ENCODE results near the gene TBX5. TPM values are rescaled to one million over a fixed set of nuclear protein-coding genes. Genes with fewer than 3 reads are reported as not detected.

The TBX5 gene
- total and polyA plus RNA-seq, 12 donors: 0.07 to 0.27 (median 0.14) TPM; not detected in 8

DNA sequence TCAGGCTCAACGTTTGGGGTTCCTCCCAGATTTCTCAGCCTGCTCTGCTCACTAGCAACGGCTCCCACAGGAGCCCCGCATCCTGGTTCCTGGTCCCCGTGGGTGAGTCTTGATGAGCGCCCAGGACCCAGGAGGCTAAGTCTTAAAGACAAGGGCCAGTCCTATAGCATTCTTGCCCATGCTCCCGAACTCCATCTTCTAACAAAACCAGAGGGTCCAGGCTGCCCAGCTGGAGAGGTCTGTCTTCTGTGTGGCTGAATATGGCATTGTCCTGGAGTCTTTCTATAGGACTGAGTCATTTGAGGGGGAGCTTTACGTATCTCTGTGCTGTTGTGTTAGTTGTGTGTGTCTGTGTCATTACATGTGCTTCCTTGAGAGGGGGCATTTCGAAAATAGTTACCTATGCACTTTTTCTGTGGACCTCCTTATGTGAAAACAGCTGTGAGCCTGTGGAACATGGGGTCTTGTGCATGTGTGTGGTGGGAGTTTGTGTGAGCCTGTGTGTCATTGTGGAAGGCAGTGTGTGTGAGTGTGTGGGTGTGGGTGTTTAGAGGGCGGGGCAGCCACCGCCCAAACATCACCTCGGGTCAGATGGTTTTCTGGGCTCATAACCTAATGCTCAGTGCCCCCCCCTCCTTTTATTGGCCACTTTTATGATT is 9.1 kb upstream of the TBX5 start:
- TF ChIP-seq CTCF (IDR thresholded peaks at IDR 0.05) (no peak), POLR2A (IDR thresholded peaks at IDR 0.05) (no peak)
- H3K36me3 ChIP-seq (replicated peaks in 1 of 2): no peaks in the 10 kb centered on the region
- H3K4me1 ChIP-seq (replicated peaks in 1 of 2): no peaks in the 10 kb centered on the region
- peaks cover 61% of the 10 kb centered on the region for H3K27me3 ChIP-seq
- intact Hi-C loops (cut with DNase I): no loop called here
- WGBS, 4 donors: 33 to 42% (median 36%) methylated on average over 7 to 11 of the region's 11 CpGs
- H3K4me3 ChIP-seq: no peak overlapping the region
- no peak for DNase-seq
- no peak overlapping the region for H3K27ac ChIP-seq
- no peaks in the 10 kb centered on the region for H3K9me3 ChIP-seq (replicated peaks in 1 of 3)

- intact Hi-C loops (cut with DNase I): no loop called here
- TF ChIP-seq CTCF (IDR thresholded peaks at IDR 0.05) (no peak), POLR2A (IDR thresholded peaks at IDR 0.05) (no peak)
- peaks cover 67% of the 10 kb centered on the region for H3K27me3 ChIP-seq
- WGBS, 4 donors: 2 to 9% (median 3%) methylated on average over 22 to 48 of the region's 48 CpGs
- no peaks in the 10 kb centered on the region for H3K4me1 ChIP-seq (replicated peaks in 1 of 2)
- H3K27ac ChIP-seq: no peak overlapping the region
- H3K4me3 ChIP-seq: no peak overlapping the region
- DNase-seq: no peak
- H3K9me3 ChIP-seq (replicated peaks in 1 of 3): no peaks in the 10 kb centered on the region
- no peaks in the 10 kb centered on the region for H3K36me3 ChIP-seq (replicated peaks in 1 of 2)
These were observed 8.3 kb upstream of the TBX5 start for GRCh38 chr12:114414031-114414865.

DNA sequence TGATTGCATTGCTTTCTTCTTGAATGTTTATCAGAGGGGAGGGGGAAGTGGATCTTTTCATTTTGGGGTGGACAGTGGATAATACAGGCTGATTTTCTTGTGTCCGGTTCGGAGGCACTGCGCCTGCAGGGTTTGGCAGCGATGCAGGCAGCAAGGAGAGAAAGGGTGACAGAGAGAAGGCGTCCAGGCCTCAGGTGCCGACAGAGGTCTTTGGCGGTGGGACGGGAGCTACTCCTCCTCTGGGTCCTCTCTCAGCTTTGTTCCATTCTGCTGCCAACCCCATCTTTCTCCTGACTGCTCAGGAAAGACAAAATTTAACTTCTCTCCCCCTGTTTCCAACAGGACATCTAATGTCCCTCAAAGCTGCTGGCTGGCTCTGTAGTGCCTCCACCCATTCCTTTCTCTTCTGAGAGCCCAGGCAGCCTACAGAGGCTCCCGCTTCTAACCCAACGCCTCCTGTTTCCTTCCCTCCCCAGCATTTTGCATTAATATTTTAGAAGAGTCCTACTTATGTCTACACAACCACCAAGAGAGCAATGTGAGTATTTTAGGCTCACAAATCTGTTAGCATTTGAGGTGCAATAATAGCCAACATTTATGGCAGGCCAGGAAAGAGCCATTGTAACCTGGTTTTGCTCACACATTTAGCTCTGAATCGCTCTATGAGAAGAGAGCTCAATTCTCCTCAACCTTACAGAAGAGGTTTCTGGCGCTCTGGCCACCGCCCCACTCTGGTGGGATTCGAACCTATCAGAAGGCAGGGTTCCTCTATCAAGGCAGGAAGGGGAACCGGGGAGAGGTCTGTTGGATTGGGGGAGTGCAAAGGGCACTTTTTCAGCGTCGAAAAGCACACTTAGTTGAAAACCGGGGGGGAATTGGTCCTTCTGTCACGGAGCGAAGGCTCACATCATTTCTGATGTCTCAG is 7.1 kb upstream of the TBX5 start:
- no peaks in the 10 kb centered on the region for H3K4me1 ChIP-seq (replicated peaks in 1 of 2)

More for the DNA sequence above, 7.1 kb upstream of the TBX5 start:
- H3K27me3 ChIP-seq: peaks cover 78% of the 10 kb centered on the region
- H3K4me3 ChIP-seq: no peak overlapping the region
- TF ChIP-seq CTCF (IDR thresholded peaks at IDR 0.05): no peak
- TF ChIP-seq POLR2A (IDR thresholded peaks at IDR 0.05): no peak
- H3K27ac ChIP-seq: no peak overlapping the region
- intact Hi-C loops (cut with DNase I): no loop called here
- H3K36me3 ChIP-seq (replicated peaks in 1 of 2): no peaks in the 10 kb centered on the region
- 16 to 21% (median 17%) methylated on average over 20 of the region's 20 CpGs for WGBS, 4 donors
- no peak for DNase-seq
- H3K9me3 ChIP-seq (replicated peaks in 1 of 3): no peaks in the 10 kb centered on the region
